HEK293T (cell line): ENCODE measurements around the gene E4F1.

ENCODE experiments used
- BHLHE40 ChIP-seq: fragments of 450-650 bp; IDR thresholded peaks from 2 replicates; pipeline ENCODE4 v1.6.1; 2016; ENCODE audit warnings: mild to moderate bottlenecking, moderate library complexity, borderline replicate concordance
- CTBP1 ChIP-seq: fragments of 450-650 bp; IDR thresholded peaks from 2 replicates; pipeline ENCODE4 v1.6.1; 2016; ENCODE audit warnings: borderline replicate concordance
- FOXA1 ChIP-seq: fragments of 450-650 bp; IDR thresholded peaks from 2 replicates; pipeline ENCODE4 v1.6.1; 2016; ENCODE audit warnings: mild to moderate bottlenecking
- FOXK2 ChIP-seq: fragments of 450-650 bp; IDR thresholded peaks from 2 replicates; pipeline ENCODE4 v1.6.1; 2016; ENCODE audit warnings: mild to moderate bottlenecking
- FOXM1 ChIP-seq: fragments of 450-650 bp; IDR thresholded peaks from 2 replicates; pipeline ENCODE4 v1.6.1; 2017; ENCODE audit warnings: mild to moderate bottlenecking, borderline replicate concordance
- HDGF ChIP-seq: fragments of 450-650 bp; IDR thresholded peaks from 2 replicates; pipeline ENCODE4 v1.6.1; 2017; ENCODE audit warnings: antibody characterized with exemption, borderline replicate concordance
- LEF1 ChIP-seq: fragments of 450-650 bp; IDR thresholded peaks from 2 replicates; pipeline ENCODE4 v1.6.1; 2017; ENCODE audit warnings: mild to moderate bottlenecking, borderline replicate concordance
- PKNOX1 ChIP-seq: fragments of 450-650 bp; IDR thresholded peaks from 2 replicates; pipeline ENCODE4 v1.6.1; 2016
- SP1 ChIP-seq: fragments of 450-650 bp; IDR thresholded peaks from 2 replicates; pipeline ENCODE4 v1.6.1; 2017

- TF ChIP-seq FOXA1 (no peak), LEF1 (no peak), FOXK2 (no peak), HDGF (no peak), SP1 (no peak), CTBP1 (no peak), BHLHE40 (no peak), FOXM1 (no peak), PKNOX1 (no peak)
These were observed 36.2 kb upstream of the E4F1 start for GRCh38 chr16:2187212-2187611.
